IMR-90 (cell line): ENCODE measurements around the gene PRPF6.

Source experiments
- BHLHE40 ChIP-seq: fragments of 150-350 bp; IDR thresholded peaks from 2 replicates; pipeline ENCODE4 v1.6.1; 2016; ENCODE audit warnings: mild to moderate bottlenecking, low read depth, low read length
- CEBPB ChIP-seq: IDR thresholded peaks from 2 replicates; pipeline ENCODE4 v1.6.1; 2012; ENCODE audit warnings: low read depth, low read length, improper control_type of control experiment
- CHD1 ChIP-seq: IDR thresholded peaks from 2 replicates; pipeline ENCODE4 v1.6.1; 2012; ENCODE audit warnings: low read depth, low read length, improper control_type of control experiment
- FOS ChIP-seq: fragments of 150-350 bp; IDR thresholded peaks from 2 replicates; pipeline ENCODE4 v1.6.1; 2016; ENCODE audit warnings: low read depth, low read length
- MAFK ChIP-seq: IDR thresholded peaks from 2 replicates; pipeline ENCODE4 v1.6.1; 2012; ENCODE audit warnings: low read depth, low read length, improper control_type of control experiment
- MAZ ChIP-seq: IDR thresholded peaks from 2 replicates; pipeline ENCODE4 v1.6.1; 2012; ENCODE audit warnings: low read depth, mild to moderate bottlenecking, low read length, improper control_type of control experiment, moderate library complexity, borderline replicate concordance
- NFE2L2 ChIP-seq: fragments of 150-350 bp; IDR thresholded peaks from 2 replicates; pipeline ENCODE4 v1.6.1; 2016; ENCODE audit warnings: low read depth, mild to moderate bottlenecking, low read length
- POLR2A ChIP-seq: IDR thresholded peaks from 2 replicates; pipeline ENCODE4 v1.6.1; 2012; ENCODE audit warnings: mild to moderate bottlenecking, low read depth, low read length
- RAD21 ChIP-seq: IDR thresholded peaks from 2 replicates; pipeline ENCODE4 v1.6.1; 2012; ENCODE audit warnings: low read length, improper control_type of control experiment
- RCOR1 ChIP-seq: IDR thresholded peaks from 2 replicates; pipeline ENCODE4 v1.6.1; 2012; ENCODE audit warnings: mild to moderate bottlenecking, low read length, improper control_type of control experiment; ENCODE audit not compliant: insufficient replicate concordance
- RFX5 ChIP-seq: IDR thresholded peaks from 2 replicates; pipeline ENCODE4 v1.8.0; 2012; ENCODE audit warnings: low read depth, mild to moderate bottlenecking, low read length, moderate library complexity
- TF ChIP-seq, protein P1 (sequence below): conservative IDR thresholded peaks from 2 replicates; pipeline ENCODE4 v1.5.1; 2012; ENCODE audit warnings: mild to moderate bottlenecking, low read depth, low read length, improper control_type of control experiment
- TF ChIP-seq, protein P2 (sequence below): fragments of 150-350 bp; IDR thresholded peaks from 2 replicates; pipeline ENCODE4 v1.6.1; 2017; ENCODE audit warnings: mild to moderate bottlenecking, antibody characterized with exemption, low read length, low read depth
- TF ChIP-seq, protein P3 (sequence below): fragments of 150-350 bp; IDR thresholded peaks from 2 replicates; pipeline ENCODE4 v1.6.1; 2016; ENCODE audit warnings: low read depth, mild to moderate bottlenecking, low read length, moderate library complexity, borderline replicate concordance

DNA sequence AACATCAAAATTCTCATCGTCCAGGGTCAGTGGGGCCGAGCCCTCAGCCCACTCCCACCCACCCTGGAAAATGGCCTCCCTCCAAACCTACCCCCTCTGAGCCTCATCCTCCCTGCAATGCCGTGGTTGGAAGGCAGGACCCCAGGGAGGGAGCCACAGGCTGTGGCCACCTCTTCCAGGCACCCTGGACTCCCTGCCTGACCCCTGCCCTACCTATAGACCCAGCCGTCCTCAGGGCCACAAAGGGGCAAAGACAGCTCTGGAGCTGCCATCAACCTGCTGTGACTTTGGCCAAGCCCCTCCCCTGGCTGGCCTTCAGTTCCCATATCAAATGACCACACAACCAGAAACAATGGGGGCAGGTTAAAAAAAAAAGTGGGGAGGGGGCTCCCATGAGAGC lies 22.5 kb upstream of the PRPF6 start:
- no peak for TF ChIP-seq CEBPB
- TF ChIP-seq, protein P1, sequence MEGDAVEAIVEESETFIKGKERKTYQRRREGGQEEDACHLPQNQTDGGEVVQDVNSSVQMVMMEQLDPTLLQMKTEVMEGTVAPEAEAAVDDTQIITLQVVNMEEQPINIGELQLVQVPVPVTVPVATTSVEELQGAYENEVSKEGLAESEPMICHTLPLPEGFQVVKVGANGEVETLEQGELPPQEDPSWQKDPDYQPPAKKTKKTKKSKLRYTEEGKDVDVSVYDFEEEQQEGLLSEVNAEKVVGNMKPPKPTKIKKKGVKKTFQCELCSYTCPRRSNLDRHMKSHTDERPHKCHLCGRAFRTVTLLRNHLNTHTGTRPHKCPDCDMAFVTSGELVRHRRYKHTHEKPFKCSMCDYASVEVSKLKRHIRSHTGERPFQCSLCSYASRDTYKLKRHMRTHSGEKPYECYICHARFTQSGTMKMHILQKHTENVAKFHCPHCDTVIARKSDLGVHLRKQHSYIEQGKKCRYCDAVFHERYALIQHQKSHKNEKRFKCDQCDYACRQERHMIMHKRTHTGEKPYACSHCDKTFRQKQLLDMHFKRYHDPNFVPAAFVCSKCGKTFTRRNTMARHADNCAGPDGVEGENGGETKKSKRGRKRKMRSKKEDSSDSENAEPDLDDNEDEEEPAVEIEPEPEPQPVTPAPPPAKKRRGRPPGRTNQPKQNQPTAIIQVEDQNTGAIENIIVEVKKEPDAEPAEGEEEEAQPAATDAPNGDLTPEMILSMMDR, result no peak
- no peak for TF ChIP-seq RAD21
- no peak for TF ChIP-seq RCOR1
- no peak for TF ChIP-seq POLR2A
- TF ChIP-seq FOS, result no peak
- no peak for TF ChIP-seq NFE2L2
- TF ChIP-seq MAFK, result no peak
- TF ChIP-seq, protein P2, sequence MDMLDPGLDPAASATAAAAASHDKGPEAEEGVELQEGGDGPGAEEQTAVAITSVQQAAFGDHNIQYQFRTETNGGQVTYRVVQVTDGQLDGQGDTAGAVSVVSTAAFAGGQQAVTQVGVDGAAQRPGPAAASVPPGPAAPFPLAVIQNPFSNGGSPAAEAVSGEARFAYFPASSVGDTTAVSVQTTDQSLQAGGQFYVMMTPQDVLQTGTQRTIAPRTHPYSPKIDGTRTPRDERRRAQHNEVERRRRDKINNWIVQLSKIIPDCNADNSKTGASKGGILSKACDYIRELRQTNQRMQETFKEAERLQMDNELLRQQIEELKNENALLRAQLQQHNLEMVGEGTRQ, result no peak
- TF ChIP-seq RFX5, result no peak
- TF ChIP-seq, protein P3, sequence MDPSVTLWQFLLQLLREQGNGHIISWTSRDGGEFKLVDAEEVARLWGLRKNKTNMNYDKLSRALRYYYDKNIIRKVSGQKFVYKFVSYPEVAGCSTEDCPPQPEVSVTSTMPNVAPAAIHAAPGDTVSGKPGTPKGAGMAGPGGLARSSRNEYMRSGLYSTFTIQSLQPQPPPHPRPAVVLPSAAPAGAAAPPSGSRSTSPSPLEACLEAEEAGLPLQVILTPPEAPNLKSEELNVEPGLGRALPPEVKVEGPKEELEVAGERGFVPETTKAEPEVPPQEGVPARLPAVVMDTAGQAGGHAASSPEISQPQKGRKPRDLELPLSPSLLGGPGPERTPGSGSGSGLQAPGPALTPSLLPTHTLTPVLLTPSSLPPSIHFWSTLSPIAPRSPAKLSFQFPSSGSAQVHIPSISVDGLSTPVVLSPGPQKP, result no peak
- no peak for TF ChIP-seq MAZ
- no peak for TF ChIP-seq CHD1
- no peak for TF ChIP-seq BHLHE40
